Cerebellar nuclear complex (tissue), 1 donor: ENCODE results near the gene DEFB113.

Source experiments
- DNase-seq, 2 experiments: peaks; one replicate each; lab custom pipeline; 2025; lab: John Stamatoyannopoulos, UW

The DEFB113 gene

DNA sequence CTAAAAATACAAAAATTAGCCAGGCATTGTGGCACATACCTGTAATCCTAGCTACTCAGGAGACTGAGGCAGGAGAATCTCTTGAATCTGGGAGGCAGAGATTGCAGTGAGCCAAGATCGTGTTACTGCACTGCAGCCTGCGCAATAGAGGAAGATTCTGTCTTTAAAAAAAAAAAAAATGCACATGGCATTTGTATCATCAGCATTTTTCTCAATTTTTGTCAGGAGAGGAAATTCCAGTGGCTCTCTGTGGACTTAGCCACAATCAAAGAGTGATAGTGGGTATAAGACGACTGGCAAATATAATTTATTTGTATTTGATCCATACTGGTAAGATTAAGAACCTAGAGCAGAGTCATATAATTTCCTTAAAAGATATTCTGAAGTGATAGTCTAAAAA, 34.0 kb downstream of the DEFB113 start:
- no peak for DNase-seq

DNA sequence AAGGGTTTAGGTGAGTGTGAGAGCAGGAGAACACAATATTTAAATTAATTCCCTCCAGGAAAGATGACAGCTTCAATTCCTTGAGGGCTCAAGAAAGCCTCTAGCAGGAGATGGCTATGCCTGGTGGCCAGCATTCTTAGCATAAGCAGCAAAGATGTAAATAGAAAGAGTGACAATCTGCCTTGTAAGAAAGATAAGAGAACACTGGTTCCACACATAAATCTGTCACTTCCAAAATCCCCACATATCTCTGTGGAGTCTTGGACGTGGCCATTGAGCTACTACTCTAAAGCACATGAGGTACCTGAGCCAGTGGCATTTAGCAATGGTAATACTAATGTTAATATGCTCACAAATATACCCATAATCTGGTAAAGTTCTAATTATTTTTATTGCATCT, 34.7 kb downstream of the DEFB113 start:
- DNase-seq = no peak

DNA sequence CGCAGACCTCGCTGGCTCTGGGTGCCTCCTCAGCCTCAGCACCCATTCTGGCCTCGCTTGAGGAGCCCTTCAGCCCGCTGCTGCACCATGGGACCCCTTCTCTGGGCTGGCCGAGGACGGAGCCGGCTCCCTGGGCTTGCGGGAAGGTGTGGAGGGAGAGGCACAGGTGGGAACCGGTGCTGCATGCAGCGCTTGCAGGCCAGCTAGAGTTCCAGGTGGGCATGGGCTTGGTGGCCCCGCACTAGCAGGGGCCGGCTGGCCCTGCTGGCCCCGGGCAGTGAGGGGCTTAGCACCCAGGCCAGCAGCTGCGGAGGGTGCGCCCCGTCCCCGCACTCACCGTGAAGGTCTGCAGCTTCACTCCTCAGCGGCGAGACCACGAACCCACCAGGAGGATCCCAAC, 35.9 kb downstream of the DEFB113 start:
- no peak for DNase-seq

DNA sequence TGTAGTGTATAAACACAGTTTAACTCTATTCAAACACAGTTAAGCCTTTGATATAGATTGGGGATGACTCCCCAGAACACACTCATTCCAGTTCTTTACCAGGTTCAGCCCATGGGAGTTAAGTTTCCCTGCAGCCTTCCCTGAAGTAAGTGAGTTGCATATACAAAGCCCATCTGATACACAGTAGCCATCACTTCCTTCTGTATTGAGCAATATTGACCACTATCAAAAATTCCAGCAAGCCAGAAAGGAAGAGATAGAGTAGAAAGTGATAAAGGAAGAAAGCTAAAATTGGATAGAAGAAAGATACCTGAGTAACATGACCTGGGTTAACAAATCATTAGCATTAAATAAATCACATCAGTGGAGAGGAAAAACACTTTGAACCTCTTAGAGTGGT, 40.1 kb downstream of the DEFB113 start:
- DNase-seq = no peak

DNA sequence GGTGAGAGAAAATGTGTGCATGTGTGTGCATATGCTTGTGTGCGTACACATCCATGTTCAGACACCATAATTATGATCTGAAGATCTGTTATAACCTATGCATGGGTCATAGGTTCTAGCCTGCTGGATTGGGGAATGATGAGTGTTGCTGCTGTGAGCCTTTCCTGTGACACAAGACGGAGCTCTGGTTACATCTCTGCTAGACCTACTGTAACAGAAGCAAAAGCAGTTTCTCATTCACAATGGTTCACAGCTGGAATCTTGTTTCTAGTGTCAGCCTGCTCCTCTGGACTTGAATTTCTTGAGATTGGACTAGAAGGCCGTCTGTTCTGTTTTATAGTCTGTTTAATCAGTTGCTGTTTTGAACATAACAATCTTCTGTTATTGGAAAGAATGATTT, 45.6 kb downstream of the DEFB113 start:
- DNase-seq = no peak

DNA sequence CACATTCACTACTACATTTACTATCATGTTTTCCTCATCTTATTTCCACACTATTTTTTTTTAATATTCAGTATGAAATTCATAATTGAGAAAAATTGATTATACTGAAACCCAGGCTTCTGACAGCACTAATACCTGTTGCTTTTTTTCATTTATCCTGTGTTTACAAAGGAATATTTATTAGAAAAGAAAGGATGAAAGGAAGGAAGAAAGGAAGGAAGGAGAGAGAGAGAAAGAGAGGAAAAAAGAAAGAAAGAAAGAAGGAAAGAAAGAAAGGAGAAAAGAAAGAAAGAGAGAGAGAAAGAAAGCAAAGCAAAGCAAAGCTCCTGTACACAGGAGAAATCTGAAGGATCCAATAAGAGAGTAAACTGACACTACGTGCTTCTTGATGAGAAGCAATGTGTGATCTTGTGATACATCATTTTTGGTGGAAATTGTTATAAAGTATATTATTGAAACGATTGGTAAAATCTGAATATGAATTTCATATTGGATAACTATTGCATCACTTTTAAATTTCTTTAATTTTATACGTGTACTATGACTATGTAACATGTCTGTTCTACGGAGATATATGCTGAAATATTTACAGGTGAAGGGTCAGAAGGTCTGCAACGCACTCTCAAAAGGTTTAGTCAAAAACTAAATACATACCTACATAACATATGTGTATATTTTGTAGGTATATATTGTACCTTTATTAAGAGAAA, 49.3 kb downstream of the DEFB113 start:
- DNase-seq = no peak

DNA sequence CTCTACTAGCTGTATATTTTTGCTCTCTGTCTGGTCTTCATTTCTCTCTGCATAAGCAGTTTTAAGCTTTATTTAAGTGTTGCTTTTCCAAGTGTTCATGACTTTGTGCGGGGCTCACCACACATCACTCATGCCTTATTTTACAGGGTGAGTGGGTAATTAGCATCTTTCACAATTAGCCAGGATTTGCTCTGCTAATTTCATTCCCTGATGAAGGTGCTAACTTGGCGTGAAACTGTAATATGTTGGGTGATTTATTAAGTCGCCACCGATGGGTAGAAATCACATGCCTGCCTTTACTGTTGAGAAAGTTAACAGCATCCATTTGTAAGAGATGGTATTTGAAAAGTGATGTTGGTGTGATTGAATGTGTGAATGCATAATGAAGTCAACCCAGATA, 50.2 kb downstream of the DEFB113 start:
- DNase-seq = no peak

DNA sequence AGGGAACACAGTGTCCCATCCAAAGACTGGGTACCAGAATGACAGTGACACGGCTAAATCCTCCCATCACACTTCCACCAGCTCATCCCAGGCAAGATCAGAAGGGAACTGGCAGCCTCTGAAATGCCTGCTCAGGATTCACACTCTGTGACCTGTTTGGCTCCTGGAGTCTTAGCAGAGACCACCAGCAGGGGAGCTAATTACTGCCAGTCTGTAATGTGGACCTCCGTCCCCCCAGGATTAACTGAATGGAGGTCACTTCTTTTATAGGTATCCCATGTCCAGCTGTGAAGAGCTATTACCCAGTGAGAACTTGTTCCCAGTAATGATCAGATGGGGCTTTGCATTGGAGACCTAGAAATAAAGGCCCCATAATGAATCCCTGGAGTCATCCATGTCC, 50.6 kb downstream of the DEFB113 start:
- no peak for DNase-seq
